HG03135 (cell line): ENCODE data around the gene AMPH.

Experiments
- ATAC-seq: cut with Tn5 transposase; IDR thresholded peaks from one replicate; pipeline ENCODE4 v1.9.1; 2021; ENCODE audit warnings: mild to moderate bottlenecking, moderate library complexity; ENCODE audit not compliant: unreplicated experiment

The AMPH gene

GRCh38 chr7:38476764-38477163, 154.4 kb downstream of the AMPH start:
- ATAC-seq = no peak

GRCh38 chr7:38465956-38466355, 165.2 kb downstream of the AMPH start:
- ATAC-seq = no peak

- peak; percentile 89 for ATAC-seq
Measured at GRCh38 chr7:38463277-38464225, 167.6 kb downstream of the AMPH start.

- no peak for ATAC-seq
Measured at GRCh38 chr7:38462819-38463218, 168.4 kb downstream of the AMPH start.

GRCh38 chr7:38461887-38462286, 169.3 kb downstream of the AMPH start:
- no peak for ATAC-seq

GRCh38 chr7:38453826-38454225, 177.3 kb downstream of the AMPH start:
- ATAC-seq = no peak

- no peak for ATAC-seq
Measured at GRCh38 chr7:38453168-38453567, 178.0 kb downstream of the AMPH start.

GRCh38 chr7:38452681-38453108, 178.5 kb downstream of the AMPH start:
- no peak for ATAC-seq

GRCh38 chr7:38451840-38452239, 179.3 kb downstream of the AMPH start:
- no peak for ATAC-seq

- no peak for ATAC-seq
Measured at GRCh38 chr7:38448584-38449234, 182.5 kb downstream of the AMPH start.

- ATAC-seq = no peak
Measured at GRCh38 chr7:38448054-38448453, 183.1 kb downstream of the AMPH start.

GRCh38 chr7:38438970-38439369, 192.2 kb downstream of the AMPH start:
- ATAC-seq = no peak

- ATAC-seq = no peak
Measured at GRCh38 chr7:38432671-38433070, 198.5 kb downstream of the AMPH start.

- no peak for ATAC-seq
Measured at GRCh38 chr7:38432080-38432479, 199.1 kb downstream of the AMPH start.

- ATAC-seq = no peak
Measured at GRCh38 chr7:38429057-38429456, 202.1 kb downstream of the AMPH start.

GRCh38 chr7:38428041-38428440, 203.1 kb downstream of the AMPH start:
- ATAC-seq = no peak

- ATAC-seq = no peak
Measured at GRCh38 chr7:38427279-38427955, 203.8 kb downstream of the AMPH start.

- ATAC-seq = no peak
Measured at GRCh38 chr7:38425509-38425908, 205.7 kb downstream of the AMPH start.

- ATAC-seq = no peak
Measured at GRCh38 chr7:38424750-38425463, 206.3 kb downstream of the AMPH start.

GRCh38 chr7:38413784-38414183, 217.4 kb downstream of the AMPH start:
- ATAC-seq = peak; percentile 76

- no peak for ATAC-seq
Measured at GRCh38 chr7:38411404-38411803, 219.8 kb downstream of the AMPH start.
